Measurements from ENCODE around the gene SETBP1.

The SETBP1 gene

DNA sequence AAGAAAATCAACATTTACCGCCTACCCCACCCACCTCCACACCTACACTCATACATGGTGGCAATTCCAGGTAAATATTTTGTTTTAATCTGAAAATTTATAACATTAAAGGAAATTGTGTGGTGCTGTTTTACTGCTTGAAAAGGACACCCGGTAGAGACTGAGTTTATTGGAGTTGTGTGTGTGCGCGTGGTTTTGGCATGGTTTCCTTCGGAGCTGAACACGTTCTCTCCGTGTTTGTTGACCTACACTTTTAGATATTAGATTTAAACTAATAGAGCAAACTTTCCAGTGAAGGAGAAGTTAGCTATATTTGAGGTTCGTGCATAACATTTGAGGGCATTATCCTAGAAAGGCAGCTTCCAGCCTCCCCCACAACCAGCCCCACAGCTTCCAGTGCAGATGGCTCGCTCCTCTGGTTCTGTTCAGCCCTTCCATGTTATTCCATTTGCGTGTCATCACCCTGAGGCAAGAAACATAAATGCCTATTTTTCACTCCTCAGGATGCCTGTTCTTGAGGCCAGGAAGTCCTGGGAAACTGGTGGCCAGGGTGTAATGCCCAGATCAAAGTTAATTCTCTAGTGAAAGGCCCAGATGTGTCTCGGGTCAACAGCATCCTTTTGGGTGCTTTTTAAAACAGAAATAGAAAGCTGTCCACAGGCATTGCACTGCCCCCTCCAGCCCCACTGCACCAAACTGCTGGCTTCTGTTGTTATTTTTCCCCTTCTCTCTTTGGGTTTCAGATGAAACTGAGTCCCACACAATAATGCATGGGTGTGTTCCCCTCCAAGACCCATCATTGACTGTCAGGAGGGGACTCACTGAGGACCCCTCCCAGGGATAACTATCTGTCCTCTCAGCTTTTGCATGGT lies 190.2 kb downstream of the SETBP1 start:
- no peaks in the 10 kb centered on the region for H3K27me3 ChIP-seq (ENCODE audit: control insufficient read depth in 1 of 2, insufficient read depth in 2 of 2, low read length in 2 of 2)
- no peak overlapping the region for H3K4me3 ChIP-seq (ENCODE audit: low read length in 2 of 2)
- H3K9ac ChIP-seq (ENCODE audit: low read length in 2 of 2) = no peak overlapping the region
- no peak overlapping the region for H3K27ac ChIP-seq (ENCODE audit: low read length)
- no peaks in the 10 kb centered on the region for H3K4me1 ChIP-seq (ENCODE audit: control insufficient read depth, insufficient read depth, low read length)
- no peaks in the 10 kb centered on the region for H3K9me3 ChIP-seq (ENCODE audit: control insufficient read depth in 2 of 2, low read length in 2 of 2)
- H3K36me3 ChIP-seq (ENCODE audit: control insufficient read depth in 2 of 2, insufficient read depth in 2 of 2, low read length in 2 of 2) = peaks cover 7 to 12% of the 10 kb centered on the region in 2 donors

DNA sequence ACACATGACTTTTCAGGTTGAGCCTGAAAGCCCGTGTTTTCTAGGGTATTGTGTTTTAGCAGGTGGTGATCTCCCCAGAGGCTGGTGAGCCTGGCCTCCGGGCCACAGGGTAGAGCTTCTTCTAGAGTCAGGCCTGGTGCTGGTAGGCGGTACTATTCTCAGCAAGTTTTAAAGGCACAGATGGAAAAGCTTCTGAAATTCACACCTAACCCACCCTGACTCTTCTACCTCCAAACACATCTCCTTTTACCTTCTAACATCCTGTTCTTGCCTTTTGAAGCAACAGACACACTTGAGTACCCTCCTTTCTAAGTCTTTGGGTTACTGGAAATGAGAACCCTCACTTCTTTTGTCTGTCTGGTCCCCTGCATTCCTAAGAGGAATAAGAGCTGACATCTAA lies 191.1 kb downstream of the SETBP1 start:
- H3K4me1 ChIP-seq (ENCODE audit: control insufficient read depth, insufficient read depth, low read length) = no peaks in the 10 kb centered on the region

DNA sequence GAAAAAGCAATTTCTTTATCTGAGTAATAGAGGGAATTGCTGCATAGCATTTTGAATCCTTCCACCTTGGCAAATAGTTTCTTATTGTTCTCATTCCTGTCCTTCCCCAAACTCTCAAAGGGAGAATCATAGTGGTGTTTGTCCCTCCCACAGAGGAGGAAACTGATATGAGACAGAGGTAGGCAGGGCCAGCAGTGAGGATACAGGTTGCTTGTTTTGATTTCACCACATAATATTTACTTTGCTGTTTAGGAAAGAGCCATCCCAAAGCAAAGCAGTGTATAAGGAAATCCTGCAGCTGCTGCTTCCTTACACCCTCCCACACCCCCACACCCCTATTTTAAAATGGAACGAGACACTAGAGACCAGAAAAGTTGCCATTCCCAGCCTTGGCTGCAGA lies 195.3 kb downstream of the SETBP1 start:
- Histone ChIP-seq H3K9ac (ENCODE audit: low read length in 2 of 2) (no peak overlapping the region), H3K4me3 (ENCODE audit: low read length in 2 of 2) (no peak overlapping the region), H3K36me3 (ENCODE audit: control insufficient read depth in 2 of 2, insufficient read depth in 2 of 2, low read length in 2 of 2) (peaks cover 2 to 5% of the 10 kb centered on the region in 2 donors), H3K27ac (ENCODE audit: low read length) (no peak overlapping the region), H3K9me3 (ENCODE audit: control insufficient read depth in 2 of 2, low read length in 2 of 2) (no peaks in the 10 kb centered on the region), H3K4me1 (ENCODE audit: control insufficient read depth, insufficient read depth, low read length) (peaks cover 9% of the 10 kb centered on the region), H3K27me3 (ENCODE audit: control insufficient read depth in 1 of 2, insufficient read depth in 2 of 2, low read length in 2 of 2) (no peaks in the 10 kb centered on the region)

More for the DNA sequence above, 191.1 kb downstream of the SETBP1 start:
- Histone ChIP-seq H3K27ac (ENCODE audit: low read length) (no peak overlapping the region), H3K4me3 (ENCODE audit: low read length in 2 of 2) (no peak overlapping the region), H3K36me3 (ENCODE audit: control insufficient read depth in 2 of 2, insufficient read depth in 2 of 2, low read length in 2 of 2) (peaks cover 7 to 13% of the 10 kb centered on the region in 2 donors), H3K9me3 (ENCODE audit: control insufficient read depth in 2 of 2, low read length in 2 of 2) (no peaks in the 10 kb centered on the region), H3K27me3 (ENCODE audit: control insufficient read depth in 1 of 2, insufficient read depth in 2 of 2, low read length in 2 of 2) (no peaks in the 10 kb centered on the region), H3K9ac (ENCODE audit: low read length in 2 of 2) (no peak overlapping the region)

DNA sequence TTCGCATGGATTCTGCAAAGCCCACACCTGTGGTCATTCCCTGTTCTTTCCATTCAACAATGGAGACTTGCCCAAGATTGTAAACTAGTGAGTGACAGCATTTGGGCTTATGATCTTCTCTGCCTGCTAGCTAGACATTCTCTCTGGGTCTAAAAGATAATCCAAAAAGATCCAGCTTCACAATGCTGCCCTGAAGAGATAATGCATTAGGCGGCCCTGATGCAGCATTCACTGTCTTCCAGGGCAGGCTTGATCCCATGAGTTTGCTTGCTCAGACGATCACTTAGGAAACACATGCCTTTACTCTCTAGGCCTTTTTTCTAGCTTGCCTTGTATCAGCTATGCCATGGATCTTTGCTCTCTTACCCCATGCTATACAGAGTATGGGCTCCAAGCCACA lies 196.1 kb downstream of the SETBP1 start:
- Histone ChIP-seq H3K9me3 (ENCODE audit: control insufficient read depth in 2 of 2, low read length in 2 of 2) (no peaks in the 10 kb centered on the region), H3K36me3 (ENCODE audit: control insufficient read depth in 2 of 2, insufficient read depth in 2 of 2, low read length in 2 of 2) (peaks cover 2 to 5% of the 10 kb centered on the region in 2 donors)

DNA sequence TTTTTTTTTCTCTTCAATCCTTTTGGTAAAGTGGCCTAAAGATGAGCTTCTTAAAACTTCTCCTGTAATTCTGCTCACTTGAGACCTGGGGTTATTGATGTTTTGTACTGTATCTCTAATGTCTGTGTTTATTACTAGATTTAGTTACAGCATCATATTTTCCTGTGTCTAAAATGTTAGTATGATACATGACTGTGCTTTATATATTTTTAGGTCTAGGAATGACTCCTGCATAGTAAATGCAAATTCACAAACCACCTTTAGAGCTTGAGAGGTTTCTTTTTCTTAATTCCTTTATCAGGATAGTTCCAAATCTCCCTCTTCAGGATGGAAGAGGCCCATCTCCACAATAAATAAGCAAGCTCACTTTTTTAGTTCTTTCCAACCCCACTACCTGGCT lies 197.6 kb downstream of the SETBP1 start:
- H3K4me1 ChIP-seq (ENCODE audit: control insufficient read depth, insufficient read depth, low read length) = peaks cover 9% of the 10 kb centered on the region
- peaks cover 0 to 2% of the 10 kb centered on the region in 2 donors for H3K36me3 ChIP-seq (ENCODE audit: control insufficient read depth in 2 of 2, insufficient read depth in 2 of 2, low read length in 2 of 2)
- no peaks in the 10 kb centered on the region for H3K27me3 ChIP-seq (ENCODE audit: control insufficient read depth in 1 of 2, insufficient read depth in 2 of 2, low read length in 2 of 2)
- no peak overlapping the region for H3K4me3 ChIP-seq (ENCODE audit: low read length in 2 of 2)
- no peaks in the 10 kb centered on the region for H3K9me3 ChIP-seq (ENCODE audit: control insufficient read depth in 2 of 2, low read length in 2 of 2)
- H3K9ac ChIP-seq (ENCODE audit: low read length in 2 of 2) = no peak overlapping the region
- no peak overlapping the region for H3K27ac ChIP-seq (ENCODE audit: low read length)

More for the DNA sequence above, 196.1 kb downstream of the SETBP1 start:
- H3K27me3 ChIP-seq (ENCODE audit: control insufficient read depth in 1 of 2, insufficient read depth in 2 of 2, low read length in 2 of 2) = no peaks in the 10 kb centered on the region
- no peak overlapping the region for H3K9ac ChIP-seq (ENCODE audit: low read length in 2 of 2)
- H3K4me1 ChIP-seq (ENCODE audit: control insufficient read depth, insufficient read depth, low read length) = peaks cover 9% of the 10 kb centered on the region
- no peak overlapping the region for H3K27ac ChIP-seq (ENCODE audit: low read length)
- no peak overlapping the region for H3K4me3 ChIP-seq (ENCODE audit: low read length in 2 of 2)

DNA sequence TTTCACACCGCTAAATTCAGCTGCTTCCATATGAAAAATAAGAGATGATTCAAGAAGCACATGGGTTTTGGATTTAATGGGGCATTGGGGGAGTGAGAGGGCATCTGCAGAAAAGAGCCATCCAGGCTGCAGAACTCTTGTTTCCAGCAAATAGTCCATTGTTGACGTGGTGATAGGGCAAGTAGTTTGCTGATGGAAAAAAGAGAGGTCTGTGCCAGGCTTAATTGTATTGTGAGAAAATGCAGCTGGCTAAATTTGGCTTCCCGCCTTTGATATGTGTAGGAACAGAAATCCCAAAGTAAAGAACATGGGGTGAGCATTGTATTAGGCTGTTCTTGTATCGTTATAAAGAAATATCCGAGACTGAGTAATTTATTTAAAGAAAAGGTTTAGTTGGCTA lies 199.5 kb downstream of the SETBP1 start:
- Histone ChIP-seq H3K36me3 (ENCODE audit: control insufficient read depth in 2 of 2, insufficient read depth in 2 of 2, low read length in 2 of 2) (peaks cover 0 to 2% of the 10 kb centered on the region in 2 donors), H3K9me3 (ENCODE audit: control insufficient read depth in 2 of 2, low read length in 2 of 2) (no peaks in the 10 kb centered on the region), H3K4me3 (ENCODE audit: low read length in 2 of 2) (no peak overlapping the region), H3K9ac (ENCODE audit: low read length in 2 of 2) (no peak overlapping the region), H3K27ac (ENCODE audit: low read length) (peak overlapping the region; percentile 12), H3K4me1 (ENCODE audit: control insufficient read depth, insufficient read depth, low read length) (peaks cover 14% of the 10 kb centered on the region), H3K27me3 (ENCODE audit: control insufficient read depth in 1 of 2, insufficient read depth in 2 of 2, low read length in 2 of 2) (no peaks in the 10 kb centered on the region)

DNA sequence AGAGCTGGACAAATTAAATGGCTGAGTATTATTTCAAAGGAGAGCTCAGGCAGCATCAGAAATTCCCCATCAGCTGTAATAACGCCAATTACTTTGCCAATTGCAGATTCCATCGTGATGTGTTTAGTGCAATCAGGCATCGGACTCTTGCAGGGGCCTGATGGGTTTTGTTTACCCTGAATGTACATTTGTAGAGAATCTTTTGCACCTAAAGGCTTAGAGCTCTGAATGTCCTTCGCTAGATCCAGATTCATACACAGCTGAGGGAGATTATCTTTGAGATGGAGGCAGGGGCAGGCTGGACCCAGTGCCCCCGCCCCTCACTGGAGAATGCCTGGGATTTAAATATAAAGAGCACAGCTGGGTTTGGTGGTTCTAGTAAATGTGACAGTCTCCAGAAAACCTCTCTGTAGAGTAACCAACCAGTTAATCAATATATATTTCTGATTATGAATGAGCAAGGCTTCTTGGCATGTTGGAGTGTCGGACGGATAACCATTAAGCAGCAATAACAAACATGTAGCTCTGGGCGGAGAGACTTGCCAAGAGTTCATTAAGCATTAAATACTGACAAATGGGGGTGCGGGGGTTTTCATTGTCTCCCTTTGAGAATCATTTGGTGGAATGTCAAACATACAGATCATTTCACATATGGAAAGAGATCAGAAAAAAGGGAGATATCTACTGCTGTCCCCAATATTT lies 200.9 kb downstream of the SETBP1 start:
- no peaks in the 10 kb centered on the region for H3K27me3 ChIP-seq (ENCODE audit: control insufficient read depth in 1 of 2, insufficient read depth in 2 of 2, low read length in 2 of 2)
- H3K27ac ChIP-seq (ENCODE audit: low read length) = no peak overlapping the region
- peaks cover 14% of the 10 kb centered on the region for H3K4me1 ChIP-seq (ENCODE audit: control insufficient read depth, insufficient read depth, low read length)
- no peak overlapping the region for H3K4me3 ChIP-seq (ENCODE audit: low read length in 2 of 2)
- no peaks in the 10 kb centered on the region for H3K9me3 ChIP-seq (ENCODE audit: control insufficient read depth in 2 of 2, low read length in 2 of 2)
- H3K9ac ChIP-seq (ENCODE audit: low read length in 2 of 2) = no peak overlapping the region
- peaks cover 0 to 2% of the 10 kb centered on the region in 2 donors for H3K36me3 ChIP-seq (ENCODE audit: control insufficient read depth in 2 of 2, insufficient read depth in 2 of 2, low read length in 2 of 2)

DNA sequence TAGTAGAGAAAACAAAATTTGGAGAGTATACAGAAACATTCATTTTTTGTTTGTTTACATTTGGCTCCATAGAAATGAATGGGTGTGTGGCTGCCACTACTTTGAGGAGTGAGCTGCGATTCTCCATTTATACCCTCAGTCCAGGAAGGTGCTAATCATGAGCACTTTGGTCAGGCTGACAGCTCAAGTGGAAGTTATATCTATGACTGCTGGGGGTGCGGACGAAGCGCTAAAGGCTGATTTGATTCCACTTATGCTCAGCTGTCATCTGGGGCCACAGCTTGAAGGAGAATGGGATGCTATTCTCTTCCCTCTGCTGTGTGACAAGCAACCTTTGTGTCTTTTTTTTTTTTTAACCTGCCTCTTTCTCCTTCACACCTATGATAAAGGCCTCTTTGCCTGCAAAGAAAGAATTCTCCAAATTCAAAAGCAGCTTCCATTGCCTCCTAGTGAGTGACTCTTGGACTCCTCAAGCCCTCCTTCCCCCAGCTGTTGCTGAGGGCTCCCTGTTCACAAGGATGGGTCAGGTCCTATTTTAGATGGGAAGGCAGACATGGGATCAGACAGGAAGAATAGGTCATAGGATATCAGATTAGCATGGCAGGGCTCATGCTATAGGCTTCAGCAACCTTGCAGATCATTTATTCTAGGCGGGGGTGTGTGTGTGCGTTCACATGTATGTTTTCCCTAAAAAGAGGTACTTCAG lies 201.6 kb downstream of the SETBP1 start:
- Histone ChIP-seq H3K36me3 (ENCODE audit: control insufficient read depth in 2 of 2, insufficient read depth in 2 of 2, low read length in 2 of 2) (no peaks in the 10 kb centered on the region), H3K27me3 (ENCODE audit: control insufficient read depth in 1 of 2, insufficient read depth in 2 of 2, low read length in 2 of 2) (no peaks in the 10 kb centered on the region), H3K4me3 (ENCODE audit: low read length in 2 of 2) (no peak overlapping the region), H3K27ac (ENCODE audit: low read length) (no peak overlapping the region), H3K9ac (ENCODE audit: low read length in 2 of 2) (no peak overlapping the region), H3K9me3 (ENCODE audit: control insufficient read depth in 2 of 2, low read length in 2 of 2) (no peaks in the 10 kb centered on the region), H3K4me1 (ENCODE audit: control insufficient read depth, insufficient read depth, low read length) (peaks cover 14% of the 10 kb centered on the region)

DNA sequence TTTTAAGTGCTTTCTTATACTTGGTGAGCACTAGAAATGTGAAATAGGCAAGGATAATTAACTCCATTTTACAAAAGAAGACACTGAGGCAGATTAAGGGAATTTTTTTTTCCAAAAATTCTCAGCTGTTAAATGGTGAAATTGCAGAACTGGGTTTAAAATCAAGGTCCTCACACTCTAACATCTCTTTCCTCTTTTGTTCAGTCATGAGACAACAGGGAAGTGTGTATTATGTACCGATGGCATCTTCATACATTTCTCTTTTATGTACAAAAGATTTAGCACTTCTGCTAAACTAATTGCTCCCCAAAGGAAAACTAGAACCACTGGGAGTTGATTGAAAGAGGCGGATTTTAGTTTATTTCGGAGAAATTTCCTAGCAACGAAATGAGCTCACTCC lies 203.0 kb downstream of the SETBP1 start:
- H3K27ac ChIP-seq (ENCODE audit: low read length) = no peak overlapping the region

DNA sequence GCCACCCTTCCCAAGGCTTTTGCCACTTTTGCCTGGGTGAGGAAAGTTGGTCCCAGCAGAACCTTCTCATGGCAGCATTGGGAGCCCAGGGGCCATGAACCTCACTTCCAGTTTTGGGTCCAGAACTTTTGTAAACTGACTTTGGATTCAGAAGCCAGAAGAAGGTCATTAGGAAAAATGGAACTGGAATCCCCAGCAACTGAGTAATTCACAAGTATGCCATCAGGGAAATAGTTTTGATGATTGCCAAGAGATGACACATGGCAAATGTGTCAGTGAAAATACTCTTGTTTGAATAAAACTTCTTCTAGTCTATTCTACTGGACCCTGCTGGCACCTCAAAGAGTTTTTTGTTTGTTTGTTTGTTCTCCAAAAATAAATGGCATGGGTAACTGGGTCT lies 203.7 kb downstream of the SETBP1 start:
- Histone ChIP-seq H3K27me3 (ENCODE audit: control insufficient read depth in 1 of 2, insufficient read depth in 2 of 2, low read length in 2 of 2) (no peaks in the 10 kb centered on the region), H3K36me3 (ENCODE audit: control insufficient read depth in 2 of 2, insufficient read depth in 2 of 2, low read length in 2 of 2) (no peaks in the 10 kb centered on the region), H3K9ac (ENCODE audit: low read length in 2 of 2) (no peak overlapping the region), H3K27ac (ENCODE audit: low read length) (no peak overlapping the region), H3K4me3 (ENCODE audit: low read length in 2 of 2) (no peak overlapping the region), H3K9me3 (ENCODE audit: control insufficient read depth in 2 of 2, low read length in 2 of 2) (no peaks in the 10 kb centered on the region), H3K4me1 (ENCODE audit: control insufficient read depth, insufficient read depth, low read length) (peaks cover 11% of the 10 kb centered on the region)

More for the DNA sequence above, 203.0 kb downstream of the SETBP1 start:
- H3K36me3 ChIP-seq (ENCODE audit: control insufficient read depth in 2 of 2, insufficient read depth in 2 of 2, low read length in 2 of 2) = no peaks in the 10 kb centered on the region
- H3K4me3 ChIP-seq (ENCODE audit: low read length in 2 of 2) = no peak overlapping the region
- no peaks in the 10 kb centered on the region for H3K9me3 ChIP-seq (ENCODE audit: control insufficient read depth in 2 of 2, low read length in 2 of 2)
- peaks cover 13% of the 10 kb centered on the region for H3K4me1 ChIP-seq (ENCODE audit: control insufficient read depth, insufficient read depth, low read length)
- H3K27me3 ChIP-seq (ENCODE audit: control insufficient read depth in 1 of 2, insufficient read depth in 2 of 2, low read length in 2 of 2) = no peaks in the 10 kb centered on the region
- no peak overlapping the region for H3K9ac ChIP-seq (ENCODE audit: low read length in 2 of 2)
